Stromal cell of bone marrow (primary cell): Measurements from ENCODE around the gene TRIP11.

Experiments
- DNase-seq: peaks from one replicate; pipeline ENCODE4 v3.0.0-alpha.2; 2012; ENCODE audit warnings: low read depth

TRIP11 gene

GRCh38 chr14:91918186-91918883 is 121.5 kb downstream of the TRIP11 start:
- DNase-seq = no peak
